HG03439 (cell line): ENCODE measurements around the gene C2CD4A.

Experiments used
- ATAC-seq: cut with Tn5 transposase; IDR thresholded peaks from one replicate; pipeline ENCODE4 v1.9.1; 2021; ENCODE audit warnings: mild to moderate bottlenecking, moderate library complexity; ENCODE audit not compliant: unreplicated experiment

C2CD4A gene

DNA sequence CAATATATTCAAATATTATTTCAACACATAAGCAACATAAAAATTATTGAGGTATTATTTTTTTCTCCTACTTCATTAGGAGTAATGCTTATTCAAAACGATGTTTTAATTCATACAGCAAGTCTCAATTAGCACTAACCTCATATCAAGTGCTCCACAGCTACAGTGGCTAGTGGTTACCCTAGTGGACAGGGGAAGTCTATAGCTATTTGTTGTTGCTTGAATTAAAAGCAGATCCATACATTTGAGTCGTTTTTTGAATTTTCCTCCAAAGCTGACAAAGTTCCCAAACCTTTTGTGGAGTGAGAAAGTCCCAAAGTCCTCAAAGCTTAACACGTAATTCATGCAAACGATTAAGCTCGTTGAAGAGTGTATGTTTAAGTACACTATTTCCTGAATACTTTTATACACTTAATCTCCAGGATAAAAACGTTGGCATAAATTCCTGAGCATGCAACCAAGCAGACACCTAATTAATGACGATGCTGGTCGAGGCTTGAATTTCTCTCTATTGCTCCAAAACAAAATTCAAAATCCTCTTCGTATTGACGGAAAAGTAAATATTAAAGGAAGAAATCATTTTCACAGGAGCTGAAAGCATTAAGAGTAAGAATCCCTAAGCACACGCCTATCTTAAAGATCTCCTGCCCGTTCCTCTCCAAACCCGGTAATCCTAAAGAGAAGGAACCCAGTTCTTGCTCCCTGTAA lies 7.5 kb upstream of the C2CD4A start:
- no peak for ATAC-seq

DNA sequence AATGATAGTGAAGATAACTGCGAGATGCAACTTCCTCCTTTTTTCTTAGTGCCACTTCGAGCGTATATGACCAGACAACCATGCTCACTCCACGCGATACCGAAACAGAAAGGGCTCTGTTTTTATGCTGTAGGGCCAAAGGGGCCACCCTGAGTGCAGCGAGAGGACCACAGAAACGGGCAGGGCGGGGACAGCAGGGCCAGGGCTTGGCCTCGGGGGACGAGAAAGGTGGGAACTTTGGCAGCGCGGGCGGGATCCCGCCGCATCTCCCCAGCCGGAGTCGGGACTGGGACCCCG lies 7.0 kb upstream of the C2CD4A start:
- peak; percentile 77 for ATAC-seq

DNA sequence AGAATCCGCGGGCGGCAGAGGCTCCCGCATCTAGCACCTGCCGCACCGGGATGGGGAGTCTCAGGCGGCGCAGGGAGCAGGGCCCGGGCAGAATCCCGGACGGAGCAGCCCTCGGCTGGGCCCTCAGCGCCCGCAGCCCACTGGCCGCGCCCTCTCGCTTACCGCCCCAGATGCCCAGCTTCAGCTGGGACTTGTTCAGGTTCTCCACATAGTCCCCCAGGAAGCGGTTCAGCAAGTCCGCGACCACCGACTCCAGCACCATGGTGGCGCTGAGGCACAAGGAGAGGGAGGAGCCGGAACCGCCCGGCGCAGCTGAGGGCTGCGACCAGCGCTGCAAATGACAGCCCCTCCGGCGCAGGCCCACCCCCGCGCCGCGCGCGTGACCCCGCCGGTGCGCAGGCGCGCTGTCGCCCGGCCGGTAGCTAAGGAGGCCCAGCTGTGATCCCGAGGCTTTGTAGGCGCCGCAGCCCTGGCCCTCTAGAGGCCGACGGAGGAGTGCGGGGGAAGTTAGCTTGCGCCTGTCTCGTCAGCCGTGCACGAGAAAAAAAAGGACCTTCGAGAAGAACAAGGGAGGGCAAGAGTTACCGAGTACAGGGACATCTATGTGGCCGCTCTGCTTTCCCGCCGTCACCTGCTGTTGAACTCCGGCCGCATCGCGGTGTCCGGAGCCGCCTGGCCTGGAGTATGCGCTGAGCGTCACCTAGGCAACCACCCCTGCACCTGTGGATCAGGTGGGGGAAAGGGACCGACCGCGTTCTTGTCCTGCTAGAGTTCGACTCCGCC lies 6.5 kb upstream of the C2CD4A start, which contains the start of gene VPS13C:
Gene VPS13C (minus strand): TSS at position 335 of the 783 bp plus-strand sequence. CDS start 73 bp downstream, at position 262.
- ATAC-seq = peak; percentile 86

DNA sequence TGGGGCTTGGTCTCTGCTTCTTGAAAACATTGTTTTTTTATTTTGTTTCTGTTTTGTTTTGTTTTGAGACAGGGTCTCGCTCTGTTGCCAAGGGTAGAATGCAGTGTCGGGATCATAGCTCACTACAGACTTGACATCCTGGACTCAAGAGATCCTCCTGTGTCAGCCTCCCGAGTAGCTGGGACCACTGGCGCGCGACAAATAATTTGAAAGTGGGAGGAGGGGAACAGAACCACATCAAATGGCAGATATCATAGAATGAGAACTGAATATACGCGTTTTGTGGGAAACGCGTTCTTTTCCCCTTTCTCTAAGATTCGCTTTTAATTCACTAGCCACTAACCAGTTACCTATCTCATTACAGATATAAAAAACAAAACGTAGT lies 5.9 kb upstream of the C2CD4A start:
- ATAC-seq = no peak

DNA sequence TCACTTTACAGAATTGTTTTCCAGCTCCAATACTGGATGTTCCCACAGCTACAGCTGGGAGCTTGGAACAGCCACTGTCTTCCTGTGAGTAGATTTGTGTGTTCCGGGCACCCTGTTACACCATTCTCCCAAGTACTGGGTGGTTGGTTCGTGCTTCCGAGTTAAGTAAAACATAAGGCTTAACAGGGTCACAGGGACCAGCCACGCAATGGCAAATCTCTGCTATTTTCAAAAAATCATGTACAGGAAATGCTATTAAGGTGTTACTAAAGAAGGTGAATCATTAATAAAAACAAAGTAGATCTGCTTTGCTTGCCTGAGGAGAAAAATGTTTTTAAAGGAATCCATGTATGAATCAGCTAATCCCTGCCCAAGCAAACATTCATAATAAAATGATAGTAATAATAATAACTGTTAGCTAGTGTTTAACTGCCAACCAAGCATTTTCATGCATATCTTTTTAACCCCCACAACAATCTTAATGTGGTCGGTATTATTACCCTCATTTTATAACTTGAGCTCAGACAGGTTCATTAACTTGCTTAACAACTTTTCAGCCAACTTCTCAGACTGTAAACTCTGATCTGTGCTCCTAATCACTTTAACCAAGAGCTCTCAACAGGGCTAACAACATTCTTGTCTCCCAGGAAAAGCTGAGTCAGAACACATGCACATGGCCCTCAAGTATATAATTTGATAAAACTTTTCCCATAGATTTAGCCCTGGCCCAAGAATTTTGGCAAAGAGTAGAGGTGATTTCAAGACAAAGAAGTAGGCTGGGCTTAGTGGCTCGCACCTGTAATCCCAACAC lies 2.7 kb upstream of the C2CD4A start:
- ATAC-seq = no peak

DNA sequence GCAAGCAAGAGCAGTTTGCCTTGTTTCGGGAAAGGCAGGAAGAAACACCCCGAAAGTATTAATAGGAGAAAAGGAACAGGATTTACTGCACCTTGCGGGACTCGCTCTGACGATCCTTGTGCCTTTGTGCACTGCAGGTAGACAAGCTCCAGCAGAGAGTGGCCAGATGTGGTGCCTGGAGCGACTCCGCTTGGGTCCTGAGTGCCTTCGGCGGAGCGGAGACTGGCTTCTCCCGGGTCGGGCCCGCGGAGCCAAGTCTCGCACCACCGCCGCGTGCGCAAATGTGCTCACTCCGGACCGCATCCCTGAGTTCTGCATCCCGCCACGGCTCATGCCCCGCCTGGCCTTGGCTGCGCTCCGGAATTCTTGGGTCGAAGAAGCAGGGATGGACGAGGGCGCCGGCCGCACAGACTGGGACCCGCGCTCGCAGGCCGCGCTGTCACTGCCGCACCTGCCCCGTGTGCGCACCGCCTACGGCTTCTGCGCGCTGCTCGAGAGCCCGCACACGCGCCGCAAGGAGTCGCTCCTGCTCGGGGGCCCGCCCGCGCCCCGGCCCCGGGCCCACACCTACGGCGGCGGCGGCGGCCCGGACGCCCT lies 769 bp downstream of the C2CD4A start:
- no peak for ATAC-seq

DNA sequence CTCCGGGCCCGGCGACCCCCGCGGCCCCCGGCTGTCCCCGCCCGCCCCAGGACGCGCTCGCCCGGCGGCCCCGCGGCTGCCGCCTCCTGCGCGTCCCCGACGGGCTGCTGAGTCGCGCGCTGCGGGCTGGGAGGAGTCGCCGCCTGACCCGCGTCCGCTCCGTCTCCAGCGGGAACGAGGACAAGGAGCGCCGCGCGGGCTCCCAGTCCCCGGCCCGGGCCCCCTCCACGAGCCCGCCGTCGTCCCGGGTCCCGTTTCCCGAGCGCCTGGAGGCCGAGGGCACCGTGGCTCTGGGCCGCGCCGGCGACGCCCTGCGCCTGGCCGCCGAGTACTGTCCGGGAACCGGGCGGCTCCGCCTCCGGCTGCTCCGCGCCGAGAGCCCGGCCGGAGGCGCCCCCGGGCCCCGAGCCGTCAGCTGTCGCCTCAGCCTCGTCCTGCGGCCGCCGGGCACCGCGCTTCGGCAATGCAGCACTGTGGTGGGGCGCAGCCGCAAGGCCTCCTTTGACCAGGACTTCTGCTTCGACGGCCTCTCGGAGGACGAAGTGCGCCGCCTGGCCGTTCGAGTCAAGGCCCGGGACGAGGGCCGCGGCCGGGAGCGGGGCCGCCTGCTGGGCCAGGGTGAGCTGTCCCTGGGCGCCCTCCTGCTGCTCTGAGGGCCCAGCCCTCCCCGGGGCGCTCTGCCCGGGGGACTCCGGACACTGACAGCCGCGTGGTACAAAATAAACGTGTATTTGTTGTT lies 1.5 kb downstream of the C2CD4A start:
- no peak for ATAC-seq

DNA sequence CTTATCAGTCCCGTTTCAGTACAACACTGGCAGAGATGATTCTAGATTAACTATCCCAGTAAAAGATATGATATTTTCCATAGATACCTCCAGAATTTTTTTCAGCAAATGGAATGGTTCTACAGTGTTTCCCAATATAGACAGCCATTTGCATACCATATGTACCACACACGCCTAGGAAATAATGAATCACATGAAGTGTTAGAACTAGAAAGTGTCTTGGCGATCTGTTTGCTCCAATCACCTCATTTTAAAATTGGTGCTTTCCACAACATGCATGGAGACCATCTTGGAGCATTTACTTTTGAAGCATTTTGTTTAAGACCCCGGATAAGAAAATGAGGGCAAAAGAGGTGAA lies 2.0 kb downstream of the C2CD4A start:
- no peak for ATAC-seq

DNA sequence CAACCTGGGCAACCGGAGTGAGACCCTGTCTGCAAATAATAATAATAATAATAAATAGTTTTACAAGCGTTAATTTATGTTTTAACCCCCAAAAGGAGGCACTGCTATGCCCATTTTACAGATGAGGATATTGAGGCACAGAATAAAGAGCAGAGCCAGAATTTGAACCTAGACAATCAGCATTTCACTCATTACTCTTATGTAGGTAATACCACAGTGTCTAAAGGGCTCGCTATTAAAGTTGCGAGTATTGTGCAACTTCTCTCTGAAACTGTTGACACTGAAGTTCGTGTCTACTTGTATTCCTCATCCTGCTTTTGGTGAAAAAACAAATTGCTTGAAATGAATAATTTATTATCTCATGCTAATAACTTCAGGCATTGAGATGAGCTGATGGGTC lies 2.8 kb downstream of the C2CD4A start:
- ATAC-seq = no peak

DNA sequence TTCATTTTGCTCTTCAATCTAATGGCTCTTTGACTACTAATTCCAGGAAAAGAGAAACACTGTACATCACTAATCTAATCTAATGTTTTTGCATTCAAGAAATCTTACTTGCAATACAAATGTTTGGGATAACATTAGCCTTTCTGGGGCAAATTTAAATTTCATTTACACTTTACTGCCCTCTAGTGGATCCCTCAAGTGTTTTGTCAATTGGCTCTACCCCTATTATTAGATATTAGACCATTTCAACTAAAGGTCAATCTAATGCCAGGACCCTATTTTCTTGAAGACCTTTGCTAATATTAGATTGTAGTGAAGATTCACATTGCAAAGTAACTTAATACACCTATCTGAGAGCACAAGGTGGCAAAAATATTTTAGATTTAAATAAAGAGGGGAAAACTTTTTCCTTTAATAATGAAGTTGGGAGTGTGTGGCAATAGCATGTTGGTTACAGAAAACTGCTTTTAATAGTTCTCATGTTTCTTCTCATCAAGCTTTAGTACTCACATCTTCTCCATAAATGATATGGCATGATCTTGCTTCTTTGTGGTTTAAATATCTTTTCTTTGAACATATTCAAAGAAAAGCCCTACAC lies 5.0 kb downstream of the C2CD4A start:
- no peak for ATAC-seq

DNA sequence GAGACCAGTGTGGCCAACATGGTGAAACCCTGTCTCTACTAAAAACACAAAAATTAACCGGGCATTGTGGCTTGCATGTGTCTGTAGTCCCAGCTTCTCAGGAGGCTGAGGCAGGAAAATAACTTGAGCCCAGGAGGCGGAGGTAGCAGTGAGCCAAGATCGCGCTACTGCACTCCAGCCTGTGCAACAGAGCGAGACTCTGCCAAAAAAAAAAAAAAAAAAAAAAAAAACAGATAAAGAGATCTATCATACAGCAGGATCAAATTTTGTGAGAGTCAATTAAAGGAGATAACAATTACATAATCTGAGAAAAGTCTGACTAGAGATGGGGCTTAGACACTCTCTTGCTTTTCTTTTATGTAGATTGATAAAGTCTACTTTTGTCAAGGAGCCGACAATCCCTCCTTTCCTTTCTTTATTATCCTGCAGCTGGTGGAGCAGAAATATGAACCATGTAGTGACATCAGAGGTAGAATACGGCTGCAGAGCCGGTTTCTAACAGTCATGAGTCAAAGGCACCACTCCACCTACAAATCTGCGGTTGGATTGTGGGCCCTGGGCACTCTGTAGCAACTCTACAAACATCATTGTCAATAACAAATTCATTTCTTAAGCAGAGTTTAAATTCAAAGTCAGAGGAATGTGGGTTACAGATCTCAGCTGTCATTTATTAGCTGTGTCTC lies 9.0 kb downstream of the C2CD4A start:
- ATAC-seq = no peak

DNA sequence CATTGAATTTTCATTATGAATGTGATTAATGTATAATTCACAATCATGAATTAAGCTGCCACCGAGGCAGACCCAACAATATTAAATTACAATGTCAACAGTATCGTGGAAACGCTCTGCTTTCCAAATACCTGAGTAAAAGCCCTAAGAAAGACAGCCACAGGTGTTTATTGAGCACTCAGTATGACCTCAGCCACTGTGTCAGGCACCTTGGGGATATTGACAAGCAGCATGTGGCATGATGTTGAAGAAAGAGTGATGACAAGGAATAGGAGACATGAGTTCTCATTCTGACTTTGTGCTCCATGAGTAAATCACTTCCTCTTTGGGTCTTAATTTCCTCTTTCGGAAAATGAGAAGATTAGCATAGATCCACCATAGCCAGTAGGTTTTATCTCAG lies 12.8 kb downstream of the C2CD4A start:
- no peak for ATAC-seq

DNA sequence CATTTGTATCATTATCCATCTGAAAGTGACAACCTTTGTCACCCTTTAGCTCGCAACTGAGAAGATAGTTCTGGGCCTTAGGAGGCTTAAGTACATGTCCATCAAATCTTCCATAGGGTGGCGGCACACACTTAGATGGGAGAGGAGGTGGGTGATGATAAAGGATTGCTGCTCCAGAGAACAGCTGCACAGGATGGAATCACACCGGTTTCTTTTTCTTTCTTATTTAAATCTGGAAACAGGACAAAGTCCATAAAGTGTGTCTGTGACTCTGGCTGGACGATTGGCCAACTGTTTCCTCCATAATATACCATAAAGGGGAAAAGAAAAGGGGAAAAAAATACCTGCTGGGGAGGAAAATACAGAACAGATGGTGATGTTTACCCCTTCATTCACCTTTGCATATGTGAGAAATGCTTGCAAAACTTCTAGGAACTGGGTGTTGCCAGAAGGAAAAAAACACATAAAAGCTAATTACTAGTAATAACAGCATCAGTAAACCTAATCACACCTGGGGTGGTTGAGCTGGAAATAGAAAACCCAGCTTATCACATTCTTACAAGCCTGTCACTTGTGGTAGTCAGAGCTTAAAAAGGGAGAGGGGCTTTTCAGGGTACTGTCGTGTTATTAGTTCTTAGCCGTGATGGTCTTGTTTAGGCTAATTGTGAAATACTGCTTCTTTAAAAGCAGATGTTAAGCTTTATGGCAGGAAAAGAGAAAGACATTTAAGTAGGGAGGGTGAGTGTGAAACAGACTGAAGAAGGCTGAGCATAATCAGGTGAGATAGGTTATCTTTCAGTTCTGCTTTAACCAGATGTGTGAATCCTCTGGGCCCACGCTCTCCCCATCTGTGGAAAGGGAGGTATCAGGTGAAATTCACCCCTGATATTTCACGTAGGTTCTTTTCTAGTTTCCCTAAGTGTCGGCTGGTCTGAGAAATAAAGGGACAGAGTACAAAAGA lies 16.7 kb downstream of the C2CD4A start:
- ATAC-seq = no peak

DNA sequence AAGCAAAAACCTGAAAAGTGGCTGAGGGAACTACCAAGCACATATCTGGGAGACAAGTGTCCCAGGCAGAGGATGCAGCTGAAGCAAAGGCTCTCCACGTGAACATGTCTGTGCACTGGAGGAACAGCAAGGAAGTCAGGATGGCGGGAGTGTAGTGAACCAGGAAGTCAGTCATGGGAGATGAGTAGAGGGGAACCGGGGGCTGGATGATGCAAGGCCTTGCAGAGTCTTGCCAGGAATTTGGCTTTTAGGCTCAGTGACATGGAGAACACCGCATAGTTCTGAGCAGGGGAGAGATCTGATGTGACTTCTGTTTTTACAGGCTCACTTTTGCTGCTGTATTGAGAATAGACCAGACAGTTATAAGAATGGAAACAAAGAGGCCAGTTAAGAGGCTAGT lies 19.0 kb downstream of the C2CD4A start:
- no peak for ATAC-seq

DNA sequence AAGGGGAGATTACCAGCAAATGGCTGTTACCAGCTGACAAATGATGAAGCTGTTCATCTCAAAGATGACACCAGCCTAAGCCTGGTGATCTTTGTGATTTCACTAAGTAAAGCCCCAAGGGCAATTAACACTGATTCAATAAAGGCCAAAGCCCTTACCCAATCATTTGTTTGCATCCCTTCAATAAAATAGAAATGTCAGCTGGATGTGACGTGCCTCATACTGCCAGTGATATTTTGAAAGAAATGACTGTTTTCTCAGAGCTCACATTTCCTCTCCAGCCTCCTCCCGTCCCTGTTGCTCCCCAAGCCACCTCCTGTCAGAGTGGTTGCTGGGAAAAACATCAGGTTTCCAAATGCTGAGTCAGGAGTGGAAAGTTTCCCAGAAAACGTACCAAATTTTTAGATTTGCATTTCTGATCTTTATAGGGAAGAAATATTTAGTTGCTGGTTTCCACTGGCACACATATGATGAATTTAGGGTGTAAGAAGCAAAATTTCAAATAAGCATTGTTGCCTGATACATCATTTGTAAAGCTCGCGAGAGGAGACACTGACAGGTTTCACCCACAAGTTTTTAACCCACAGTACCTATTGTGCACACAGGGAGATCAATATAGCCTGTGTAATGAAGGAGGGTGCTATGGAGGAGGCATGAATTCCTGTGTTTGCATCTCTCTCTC lies 21.0 kb downstream of the C2CD4A start:
- ATAC-seq = no peak

DNA sequence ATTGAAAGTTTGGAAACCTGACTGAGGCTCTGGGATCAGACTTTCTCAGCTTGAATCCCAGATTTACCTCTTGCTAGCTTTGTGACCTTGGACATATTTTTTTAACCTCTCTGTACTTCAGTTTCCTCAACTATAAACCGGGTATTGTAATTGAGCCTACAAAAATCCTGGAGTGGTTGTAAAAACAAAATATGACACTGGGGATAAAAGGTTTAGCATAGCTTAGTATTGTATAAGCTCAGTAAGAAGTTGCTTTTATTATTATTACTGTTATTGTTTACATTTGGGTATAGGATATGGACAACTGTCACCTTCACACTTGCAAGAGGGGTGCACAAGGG lies 21.5 kb downstream of the C2CD4A start:
- ATAC-seq = no peak

DNA sequence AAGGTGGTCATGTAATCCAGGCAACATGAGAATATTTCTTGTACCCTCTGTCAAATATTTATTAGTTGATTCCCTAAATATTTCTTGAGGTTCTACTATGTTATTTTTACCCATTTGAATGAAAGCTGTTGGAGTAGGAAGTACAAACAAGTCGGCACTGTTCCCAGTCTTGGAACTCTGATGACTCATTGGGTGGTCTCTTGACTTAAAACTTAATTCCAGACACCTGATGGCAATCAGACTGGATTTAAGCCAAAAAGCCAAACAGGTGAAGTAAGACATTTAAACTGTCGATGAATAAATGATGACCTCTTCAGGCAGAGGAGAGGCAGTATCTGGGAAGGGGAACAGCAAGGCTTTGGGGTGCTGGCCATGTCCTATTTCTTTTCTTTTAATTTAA lies 22.8 kb downstream of the C2CD4A start:
- ATAC-seq = no peak

DNA sequence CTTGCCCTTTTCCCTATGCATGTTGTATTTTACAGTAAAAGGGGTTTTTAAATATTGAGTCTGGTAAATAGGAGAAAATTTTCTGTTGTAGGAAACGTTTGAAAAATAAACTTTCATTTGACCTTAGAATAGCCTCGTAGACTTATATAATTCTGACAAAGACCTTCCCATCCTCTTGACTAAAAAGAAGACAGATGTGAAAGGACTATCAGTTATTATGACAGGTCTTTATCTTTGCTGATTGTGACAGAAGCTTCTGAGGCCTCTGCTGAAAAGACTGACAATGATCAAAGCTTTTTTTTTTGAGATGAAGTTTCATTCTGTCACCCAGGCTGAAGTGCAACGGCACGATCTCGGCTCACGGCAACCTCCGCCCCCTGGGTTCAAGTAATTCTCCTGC lies 24.2 kb downstream of the C2CD4A start:
- ATAC-seq = no peak
